Loucy (cell line): ENCODE results near the gene NABP2.

Experiments
- EZH2phosphoT487 ChIP-seq: fragments of 200-600 bp; IDR thresholded peaks from 2 replicates; pipeline ENCODE4 v1.6.1; 2018; ENCODE audit warnings: antibody characterized with exemption, mild to moderate bottlenecking, moderate library complexity, borderline replicate concordance
- TF ChIP-seq, protein P1 (sequence below): fragments of 200-600 bp; sonication (generic); conservative IDR thresholded peaks from 2 replicates; pipeline ENCODE4 v1.5.1; 2014; ENCODE audit warnings: mild to moderate bottlenecking, antibody characterized with exemption, low read length

DNA sequence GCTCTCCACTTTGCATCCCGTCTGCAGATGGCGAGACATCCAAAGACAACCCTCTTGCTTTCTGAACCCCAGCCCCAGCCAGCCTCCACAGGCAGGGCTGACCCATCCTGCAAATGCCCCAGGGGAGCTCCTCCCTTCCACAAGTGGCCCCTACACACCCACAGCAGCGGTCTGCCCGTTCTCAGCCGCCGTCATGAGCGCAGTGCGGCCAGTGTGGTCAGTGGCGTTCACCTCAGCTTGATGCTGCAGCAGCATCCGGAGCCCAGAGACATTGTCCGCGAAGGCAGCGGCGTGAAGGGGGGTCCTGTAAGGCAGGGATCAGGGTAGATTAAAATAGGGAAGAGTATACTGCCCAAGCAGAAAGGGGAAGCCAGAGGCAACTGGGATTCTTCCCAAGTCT, 20.4 kb downstream of the NABP2 start:
- TF ChIP-seq, protein P1, sequence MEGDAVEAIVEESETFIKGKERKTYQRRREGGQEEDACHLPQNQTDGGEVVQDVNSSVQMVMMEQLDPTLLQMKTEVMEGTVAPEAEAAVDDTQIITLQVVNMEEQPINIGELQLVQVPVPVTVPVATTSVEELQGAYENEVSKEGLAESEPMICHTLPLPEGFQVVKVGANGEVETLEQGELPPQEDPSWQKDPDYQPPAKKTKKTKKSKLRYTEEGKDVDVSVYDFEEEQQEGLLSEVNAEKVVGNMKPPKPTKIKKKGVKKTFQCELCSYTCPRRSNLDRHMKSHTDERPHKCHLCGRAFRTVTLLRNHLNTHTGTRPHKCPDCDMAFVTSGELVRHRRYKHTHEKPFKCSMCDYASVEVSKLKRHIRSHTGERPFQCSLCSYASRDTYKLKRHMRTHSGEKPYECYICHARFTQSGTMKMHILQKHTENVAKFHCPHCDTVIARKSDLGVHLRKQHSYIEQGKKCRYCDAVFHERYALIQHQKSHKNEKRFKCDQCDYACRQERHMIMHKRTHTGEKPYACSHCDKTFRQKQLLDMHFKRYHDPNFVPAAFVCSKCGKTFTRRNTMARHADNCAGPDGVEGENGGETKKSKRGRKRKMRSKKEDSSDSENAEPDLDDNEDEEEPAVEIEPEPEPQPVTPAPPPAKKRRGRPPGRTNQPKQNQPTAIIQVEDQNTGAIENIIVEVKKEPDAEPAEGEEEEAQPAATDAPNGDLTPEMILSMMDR, result no peak
- TF ChIP-seq EZH2phosphoT487, result no peak
